Activated CD4-positive, alpha-beta T cell treated with anti-CD3 and anti-CD28 coated beads, Interleukin-10, Interleukin-2, amounts not matched to agents 100 ng/mL and 50 ng/mL, durations not matched to agents 16 hours and 8 hours (primary cell): ENCODE measurements around the gene MEOX1.

Experiments used
- DNase-seq: peaks from one replicate; pipeline ENCODE4 v3.0.0-alpha.2; 2020

MEOX1 gene

DNA sequence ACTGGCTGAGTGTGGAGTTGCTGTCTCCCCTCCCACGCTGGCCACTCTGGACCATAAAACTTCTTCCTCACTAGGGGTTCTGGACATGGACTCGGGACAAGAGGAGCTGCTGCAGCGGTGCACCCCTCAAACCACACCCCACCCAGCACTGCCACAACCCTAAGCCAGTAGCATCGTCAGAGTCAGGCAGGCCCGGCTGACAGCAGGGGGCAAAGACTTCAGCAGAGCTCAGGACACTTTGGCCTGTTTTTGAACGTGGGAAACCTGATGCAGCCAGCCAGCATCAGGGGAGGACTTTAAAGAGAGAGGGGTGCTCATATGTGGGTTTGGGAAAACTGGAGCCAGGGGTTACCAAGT is 9.6 kb downstream of the MEOX1 start:
- DNase-seq, result no peak

DNA sequence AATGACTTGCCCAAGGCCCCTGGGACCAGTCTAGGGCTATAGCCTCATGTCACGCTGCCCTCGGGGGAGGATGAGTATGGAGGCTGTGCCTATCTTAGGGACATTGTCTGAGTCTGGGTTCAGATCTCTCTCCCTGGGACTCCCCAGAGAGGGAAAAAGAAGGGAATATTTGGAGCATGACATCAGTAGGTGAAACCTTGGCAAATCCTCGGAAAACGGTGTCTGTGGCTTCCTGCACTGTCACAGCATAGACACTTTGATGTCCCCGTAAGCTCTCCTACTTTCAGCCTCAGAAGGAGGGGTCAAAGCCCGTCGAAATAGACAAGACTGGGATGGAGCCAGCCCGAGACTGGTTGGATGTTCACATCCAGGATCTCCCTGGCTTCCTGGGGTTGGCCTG is 11.3 kb downstream of the MEOX1 start:
- DNase-seq, result no peak

DNA sequence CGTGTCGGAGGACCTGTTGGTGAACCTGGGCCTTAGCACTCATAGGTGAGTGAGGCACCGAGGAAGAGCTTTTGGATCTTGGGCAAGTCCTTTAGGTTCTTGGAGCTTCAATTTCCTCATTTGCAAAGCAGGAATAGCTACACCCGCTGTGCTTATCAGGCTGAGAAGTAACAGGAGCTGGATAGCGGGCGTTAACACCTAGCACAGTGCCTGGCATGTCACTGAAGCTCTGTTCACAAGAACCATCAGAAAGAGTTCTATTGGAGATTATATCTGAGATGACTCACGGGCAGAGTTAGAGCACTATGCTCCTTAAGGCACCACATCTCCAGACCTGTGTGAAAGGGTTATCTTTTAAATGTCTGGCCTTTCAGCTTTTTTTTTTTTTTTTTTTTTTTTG is 12.8 kb downstream of the MEOX1 start:
- DNase-seq, result no peak

DNA sequence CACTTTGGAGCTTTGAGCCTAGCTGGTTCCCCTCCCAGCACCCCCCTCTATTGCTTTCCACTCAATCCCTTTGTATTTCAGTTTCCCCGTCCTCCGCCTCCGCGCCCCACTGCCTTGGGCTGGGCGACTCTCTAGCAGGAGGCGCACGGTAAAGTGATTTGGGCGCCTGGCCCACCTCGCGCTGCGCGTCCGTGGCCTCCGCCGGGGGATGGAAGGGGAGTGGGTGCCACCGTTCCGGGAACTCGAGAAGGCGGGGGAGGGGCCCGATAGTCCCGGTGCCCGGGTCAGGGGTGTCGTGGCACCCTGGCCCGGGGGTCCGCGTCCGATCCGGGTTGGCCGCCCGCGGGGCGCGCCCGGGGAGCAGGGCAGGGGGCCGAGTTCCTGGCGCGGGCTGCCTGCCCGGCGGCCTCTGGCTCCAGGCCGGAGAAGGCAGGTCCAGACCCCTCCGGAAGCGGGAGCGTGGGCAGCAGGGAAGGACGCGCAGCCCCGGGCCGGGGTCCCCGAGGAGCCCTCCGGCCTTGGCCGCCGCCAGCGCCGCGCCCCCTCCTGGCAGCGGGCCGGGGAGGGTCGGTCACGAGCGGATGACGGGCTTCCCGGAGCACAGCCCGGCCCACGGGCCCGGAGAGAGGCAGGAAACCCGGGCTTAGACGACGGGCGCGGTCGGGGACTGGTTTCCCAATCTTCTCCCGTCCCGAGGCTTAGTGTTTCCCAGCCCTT is 15.8 kb downstream of the MEOX1 start:
- no peak for DNase-seq

DNA sequence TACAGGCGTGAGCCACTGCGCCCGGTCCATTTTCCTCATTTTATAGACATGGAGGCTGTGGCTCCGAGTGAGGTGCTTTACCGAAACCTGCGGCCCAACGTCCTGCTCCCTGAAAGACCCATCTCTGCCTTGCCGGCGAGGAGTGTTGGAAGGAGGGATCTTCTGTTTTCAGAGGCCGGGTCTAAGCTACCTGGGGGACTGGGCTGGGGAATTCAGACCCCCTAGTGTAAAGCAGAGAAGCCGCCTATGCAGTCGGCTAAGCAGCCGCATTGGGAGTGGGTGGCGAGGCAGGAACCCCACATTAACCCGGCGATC is 16.3 kb downstream of the MEOX1 start:
- DNase-seq, result no peak

DNA sequence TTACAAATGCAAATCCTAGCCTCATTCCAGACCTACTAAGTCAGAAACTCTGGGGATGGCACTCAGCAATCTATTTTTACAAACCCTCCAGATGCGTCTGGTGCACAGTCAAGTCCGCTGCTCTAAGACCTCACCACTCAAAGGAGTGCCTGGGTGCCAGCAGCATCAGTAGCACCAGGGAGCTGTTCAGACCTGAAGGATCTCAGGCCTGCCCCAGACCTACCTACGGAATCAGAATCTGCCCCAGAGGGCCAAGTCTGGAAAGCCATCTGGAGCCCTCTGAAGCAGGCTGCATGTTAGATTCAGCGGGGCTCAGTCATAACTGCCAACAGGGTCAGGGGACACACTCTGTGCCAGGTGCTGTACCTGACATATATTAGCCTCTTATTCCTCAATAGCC is 17.6 kb downstream of the MEOX1 start:
- DNase-seq, result no peak

DNA sequence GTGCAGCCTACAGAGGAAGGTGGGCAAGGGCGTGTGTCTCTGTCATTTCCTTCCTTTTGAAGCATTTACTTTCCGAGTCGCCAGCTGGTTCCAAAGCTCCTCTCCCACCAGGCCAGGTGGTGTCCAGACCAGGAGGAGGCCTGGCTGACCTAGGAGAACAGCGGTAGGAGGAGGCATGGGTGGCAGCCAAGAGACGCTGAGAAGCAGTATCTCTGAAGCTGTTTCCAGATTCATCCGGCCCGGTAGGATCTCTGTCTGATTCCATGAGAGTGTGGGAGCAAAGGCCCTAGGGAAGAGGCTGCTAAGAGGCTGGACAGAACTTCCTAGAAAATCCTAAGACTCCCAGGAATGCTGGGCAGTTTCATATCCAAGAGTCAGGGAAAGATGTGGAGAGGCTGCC is 20.3 kb downstream of the MEOX1 start:
- no peak for DNase-seq

DNA sequence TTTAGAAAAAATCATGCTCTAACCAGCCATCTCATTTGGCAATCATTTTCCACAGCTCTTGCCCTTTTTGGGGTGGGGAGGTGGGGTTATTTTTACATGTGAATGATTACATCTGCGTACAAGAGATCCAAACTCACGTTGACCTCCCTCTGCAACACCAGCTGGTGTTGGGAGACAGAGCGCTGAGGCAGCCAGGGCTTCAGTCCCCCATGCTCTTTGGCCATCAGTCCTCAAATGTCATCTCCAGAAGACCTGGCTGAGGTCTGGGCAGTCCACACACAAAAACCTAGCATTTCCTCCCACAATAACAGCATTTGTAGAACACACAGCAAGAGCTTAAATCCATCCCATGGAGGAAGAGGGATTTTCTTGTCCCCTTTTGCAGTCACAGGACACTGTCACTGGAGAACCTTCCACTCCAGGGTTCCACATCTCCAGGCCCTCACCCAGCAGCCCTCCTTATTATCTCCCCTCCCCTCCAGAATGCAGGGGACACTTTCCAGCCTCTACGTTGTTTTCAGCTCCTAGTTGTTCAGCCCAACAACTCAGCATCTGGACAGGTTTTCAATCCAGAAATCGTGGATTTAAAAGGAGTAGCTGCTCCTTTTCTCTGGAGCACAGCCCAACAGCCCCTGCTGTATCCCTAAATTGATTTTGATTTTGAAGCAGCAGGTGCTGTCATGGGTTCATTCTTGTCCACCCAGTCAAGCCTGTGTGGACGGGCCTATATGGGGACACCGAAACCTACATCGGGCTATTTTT is 21.1 kb downstream of the MEOX1 start:
- DNase-seq, result no peak

DNA sequence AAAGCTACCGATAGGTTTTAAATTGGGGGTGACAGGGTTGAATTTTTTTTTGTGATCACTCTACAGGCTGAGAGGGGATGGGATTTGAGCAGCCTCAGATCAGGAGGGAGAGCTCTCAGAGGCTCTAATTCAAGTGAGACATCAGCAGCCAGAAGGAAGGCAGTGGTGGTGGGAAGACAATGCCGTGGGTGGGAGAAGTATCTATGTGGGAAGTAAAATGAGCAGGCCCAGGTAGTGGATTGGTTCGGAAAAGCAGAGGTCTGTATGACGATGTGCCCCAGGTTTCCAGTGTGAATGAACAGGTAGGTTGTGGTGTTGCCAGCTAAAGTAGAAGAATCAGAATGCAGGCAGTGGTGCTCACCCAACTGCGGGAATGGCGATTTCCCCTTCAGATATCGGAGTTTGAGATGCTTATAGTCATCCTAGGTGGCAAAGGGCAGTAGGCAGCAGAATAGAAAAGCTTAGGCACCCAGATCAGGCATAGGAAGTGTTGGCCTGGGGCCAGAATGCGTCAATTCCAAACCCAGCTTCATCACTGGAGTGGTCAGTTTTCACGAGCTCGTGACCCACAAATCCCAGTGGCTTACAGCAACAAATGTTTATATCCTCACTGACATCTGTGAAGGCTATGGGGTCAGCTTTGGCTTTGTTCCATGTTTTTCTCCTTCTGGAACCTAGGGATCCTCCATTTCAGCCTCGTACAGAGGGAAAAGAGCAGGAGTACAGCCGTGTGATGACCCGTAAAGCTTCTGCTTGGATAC is 24.0 kb downstream of the MEOX1 start:
- no peak for DNase-seq

DNA sequence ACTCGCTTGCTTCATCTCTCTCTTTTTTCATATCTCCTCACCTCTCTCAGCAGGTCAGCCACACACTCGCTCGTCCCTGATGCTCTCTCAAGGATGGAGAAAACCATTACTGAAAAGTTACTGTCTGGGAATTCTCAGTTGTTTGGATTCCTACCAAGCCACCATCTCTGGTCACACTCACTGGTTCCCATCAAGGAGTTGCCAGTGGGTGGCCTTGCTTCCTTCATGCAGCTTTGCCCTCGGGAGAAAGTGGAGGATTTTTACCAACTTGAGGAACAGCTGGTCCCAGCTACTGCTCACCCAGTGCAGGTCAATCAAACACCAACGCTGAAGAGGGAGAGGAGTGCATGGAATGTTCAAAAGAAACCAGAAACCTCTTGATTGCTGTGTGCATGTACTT is 25.3 kb downstream of the MEOX1 start:
- DNase-seq, result no peak

DNA sequence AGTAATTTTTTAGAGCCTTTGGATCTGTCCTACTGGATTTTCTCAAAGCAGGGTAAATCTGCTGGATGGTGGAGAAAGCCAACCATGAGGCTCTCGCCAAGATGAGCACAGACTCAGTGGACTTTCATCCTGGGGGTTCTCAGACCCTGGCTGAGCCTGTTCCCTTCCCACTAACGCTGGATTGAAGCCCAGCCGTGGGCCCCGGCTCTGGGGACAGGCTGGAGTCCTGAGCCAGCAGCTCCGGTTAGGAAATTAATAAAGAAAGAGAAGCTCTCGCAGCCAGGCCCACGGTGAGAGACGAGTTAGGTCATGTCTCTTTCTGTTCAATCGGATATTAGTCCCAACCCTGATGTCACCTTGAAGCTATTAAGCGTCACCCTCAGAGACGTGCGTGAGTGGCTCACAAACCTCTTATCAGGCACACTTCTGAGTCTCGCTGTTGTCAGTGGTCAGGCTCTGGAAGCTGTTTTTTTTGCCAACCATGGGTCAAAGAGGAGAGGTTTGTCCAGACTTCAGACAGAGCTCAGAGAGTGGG is 27.1 kb downstream of the MEOX1 start:
- DNase-seq, result no peak

DNA sequence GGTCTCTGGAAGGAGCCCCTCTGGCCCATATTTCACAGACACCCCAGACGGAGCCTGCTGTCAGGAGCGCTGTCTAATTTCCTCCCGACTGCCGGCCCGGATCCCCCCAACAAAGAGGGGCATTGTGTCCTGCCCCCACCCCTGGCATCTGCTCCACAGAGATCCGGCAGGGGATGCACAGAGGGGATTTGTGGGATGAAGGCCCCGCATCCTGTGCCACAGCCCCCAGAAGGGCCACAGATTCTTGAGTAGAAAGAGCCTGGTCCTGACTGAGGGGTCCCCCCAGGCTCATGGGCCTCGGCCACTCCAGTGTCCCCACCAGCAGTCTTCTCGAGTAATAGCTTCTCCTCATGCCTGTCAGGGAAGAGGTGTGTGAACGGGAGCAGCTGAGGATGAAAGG is 29.5 kb downstream of the MEOX1 start:
- no peak for DNase-seq

DNA sequence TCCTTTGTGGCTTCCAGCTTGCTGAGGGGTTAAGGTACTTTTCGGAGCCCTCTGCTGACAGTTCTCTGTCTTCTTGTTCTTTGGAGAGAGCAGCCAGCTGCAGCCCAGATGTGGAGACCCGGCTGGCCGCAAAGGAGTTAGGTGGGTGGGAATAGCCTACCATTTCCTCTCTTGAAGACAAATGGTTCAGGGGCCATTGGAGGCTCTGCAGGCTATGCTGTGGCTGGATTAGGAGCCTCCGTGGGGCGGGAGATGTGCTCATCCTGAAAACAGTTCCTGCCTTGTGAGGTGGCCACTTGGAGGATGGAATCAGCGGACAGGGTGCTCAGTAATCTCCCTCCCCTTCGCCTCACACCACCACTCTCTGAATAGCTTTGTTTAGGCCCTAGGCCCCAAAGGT is 30.3 kb downstream of the MEOX1 start:
- DNase-seq, result no peak

DNA sequence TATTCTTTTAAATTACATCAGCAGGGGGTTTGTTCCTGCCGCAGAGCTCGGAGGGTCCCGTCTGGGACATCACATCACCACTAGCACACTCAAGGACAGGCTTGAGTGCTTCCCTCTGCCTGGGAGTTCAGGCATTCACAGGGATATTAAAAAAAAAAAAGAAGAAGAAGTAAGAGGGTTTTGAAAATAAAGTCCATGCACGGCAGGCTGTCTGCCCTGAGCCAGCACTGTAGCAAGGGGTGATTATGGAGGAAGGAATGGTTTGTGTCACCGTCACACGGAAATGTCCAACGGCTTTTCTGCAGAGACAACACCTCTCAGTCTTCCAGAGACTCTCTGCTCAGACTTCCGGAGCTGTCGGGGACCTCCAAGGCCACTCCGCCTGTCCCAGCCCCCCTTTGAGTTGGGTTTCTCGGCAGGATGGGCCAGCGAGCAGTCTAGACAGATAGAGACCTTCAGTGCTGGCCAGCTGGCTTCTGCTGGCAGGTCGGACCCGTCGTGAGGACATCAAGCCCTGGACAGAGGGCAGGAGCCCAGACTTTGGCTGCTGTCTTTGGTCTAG is 33.6 kb downstream of the MEOX1 start:
- DNase-seq, result no peak

DNA sequence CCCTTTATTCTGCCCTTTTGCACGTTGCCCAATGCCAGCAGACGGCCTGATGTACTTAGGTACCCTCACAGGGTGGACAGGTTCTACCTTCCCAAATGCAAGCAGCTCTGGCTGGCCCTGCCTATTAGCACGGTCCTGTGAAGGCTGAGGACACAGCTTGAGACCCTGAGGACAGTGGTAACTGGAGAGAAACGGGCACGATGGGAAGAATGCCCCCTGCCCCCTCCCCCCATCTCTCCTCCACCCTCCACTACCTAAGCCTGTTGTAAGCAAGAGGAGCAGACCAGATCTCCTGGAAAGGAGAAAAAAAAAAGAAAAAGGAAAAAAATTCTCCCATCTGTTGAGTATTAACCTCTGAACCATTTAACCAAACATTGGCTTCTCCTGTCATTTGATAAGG is 34.1 kb downstream of the MEOX1 start:
- no peak for DNase-seq

DNA sequence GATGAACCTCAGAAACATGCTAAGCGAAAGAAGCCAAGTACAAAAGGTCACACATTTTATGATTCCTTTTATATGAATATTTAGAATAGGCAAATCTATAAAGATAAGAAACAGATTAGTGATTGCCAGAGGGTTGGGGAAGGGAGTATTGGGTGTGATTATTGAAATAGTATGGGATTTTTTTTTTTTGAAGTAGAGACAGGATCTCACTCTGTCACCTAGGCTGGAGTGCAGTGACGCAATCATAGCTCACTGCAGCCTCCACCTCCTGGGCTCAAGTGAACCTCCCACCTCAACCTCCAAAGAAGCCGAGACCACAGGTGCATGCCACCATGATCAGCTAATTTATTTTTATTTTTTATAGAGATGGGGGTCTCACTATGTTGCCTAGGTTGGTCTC is 35.7 kb downstream of the MEOX1 start:
- no peak for DNase-seq

DNA sequence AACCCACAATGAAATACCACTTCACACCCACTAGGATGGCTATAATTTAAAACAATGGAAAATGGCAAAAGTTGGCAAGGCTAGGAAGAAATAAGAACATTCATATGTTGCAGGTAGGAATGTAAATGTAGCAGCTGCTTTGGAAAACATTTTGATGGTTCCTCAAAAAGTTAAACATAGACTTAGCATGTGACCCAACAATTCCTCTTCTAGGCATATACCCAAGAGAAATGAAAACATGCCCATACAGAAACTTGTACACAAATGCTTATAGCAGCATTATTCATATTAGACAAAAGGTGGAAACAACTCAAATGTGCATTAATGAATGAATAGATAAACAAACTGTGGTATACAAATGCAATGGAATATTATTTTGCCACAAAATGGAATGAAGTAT is 36.1 kb downstream of the MEOX1 start:
- DNase-seq, result no peak

DNA sequence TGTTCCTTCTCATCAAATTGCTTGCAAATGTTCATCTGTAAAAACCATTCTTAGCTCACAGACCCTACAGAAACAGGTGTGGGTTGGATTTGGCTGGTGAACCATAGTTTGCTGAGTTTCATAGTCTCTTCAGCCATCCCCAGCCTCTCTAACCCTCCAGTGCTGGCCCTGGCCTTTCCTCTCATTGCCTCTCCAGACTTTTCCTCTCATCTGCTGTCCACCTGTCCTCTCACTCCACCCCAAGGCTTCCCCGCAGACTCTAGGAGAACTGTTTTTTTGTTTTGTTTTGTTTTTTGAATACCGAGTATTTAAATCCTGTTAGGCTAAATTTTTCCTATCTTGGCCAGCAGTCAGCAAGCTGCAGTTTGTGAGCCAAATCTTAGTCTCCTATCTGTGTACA is 41.1 kb downstream of the MEOX1 start:
- no peak for DNase-seq

DNA sequence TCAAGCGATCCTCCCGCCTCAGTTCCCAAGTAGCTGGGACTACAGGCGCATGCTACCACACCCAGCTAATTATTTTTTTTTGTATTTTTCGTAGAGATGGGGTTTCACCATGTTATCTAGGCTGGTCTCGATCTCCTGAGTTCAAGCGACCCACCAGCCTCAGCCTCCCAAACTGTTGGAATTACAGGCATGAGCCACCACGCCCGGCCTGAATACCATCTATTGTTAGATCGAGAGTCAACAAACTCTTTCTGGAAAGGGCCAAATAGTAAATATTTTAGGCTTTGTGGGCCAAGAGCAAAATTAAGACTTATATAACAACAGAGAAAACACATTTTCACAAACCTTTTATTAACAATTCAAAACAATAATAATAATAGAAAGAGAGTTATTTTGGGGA is 41.6 kb downstream of the MEOX1 start:
- no peak for DNase-seq

DNA sequence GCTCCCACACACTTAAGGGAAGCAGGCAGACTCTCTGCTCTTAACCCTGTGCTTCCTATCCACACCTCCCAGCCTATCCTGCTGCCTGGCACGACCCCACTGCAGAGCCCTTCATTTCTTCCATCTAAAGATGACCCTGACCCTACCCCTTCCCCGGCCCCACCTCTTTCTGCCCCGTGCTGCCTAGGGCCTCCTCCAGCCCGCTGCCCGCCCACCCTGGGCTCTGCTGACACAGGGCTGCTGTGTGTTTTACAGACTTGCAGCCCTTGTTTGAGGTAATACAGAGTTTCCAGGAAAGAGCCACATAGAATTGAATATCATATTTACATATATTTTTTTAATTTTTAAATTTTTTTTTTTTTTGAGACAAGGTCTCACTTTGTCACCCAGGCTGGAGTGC is 42.0 kb downstream of the MEOX1 start:
- no peak for DNase-seq

DNA sequence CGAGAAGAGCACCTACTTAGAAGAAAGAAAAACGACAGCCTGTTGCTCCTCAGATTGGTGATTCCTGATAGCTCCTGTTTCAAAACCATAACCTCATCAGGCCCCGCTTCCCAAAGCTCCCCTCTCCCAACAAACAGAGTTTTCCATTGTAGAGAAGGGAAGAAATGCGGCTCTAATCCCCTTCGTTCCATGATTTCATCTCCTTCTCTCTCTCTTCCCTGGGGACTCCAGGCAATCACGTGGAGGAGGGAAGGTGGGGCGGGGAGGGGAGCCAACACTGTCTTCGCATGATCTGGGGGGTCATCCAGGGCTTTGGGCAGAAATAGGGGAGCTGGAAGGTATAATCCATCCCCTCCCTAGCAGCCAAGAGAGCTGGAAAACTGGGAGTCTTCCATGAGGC is 43.4 kb downstream of the MEOX1 start:
- DNase-seq, result no peak

DNA sequence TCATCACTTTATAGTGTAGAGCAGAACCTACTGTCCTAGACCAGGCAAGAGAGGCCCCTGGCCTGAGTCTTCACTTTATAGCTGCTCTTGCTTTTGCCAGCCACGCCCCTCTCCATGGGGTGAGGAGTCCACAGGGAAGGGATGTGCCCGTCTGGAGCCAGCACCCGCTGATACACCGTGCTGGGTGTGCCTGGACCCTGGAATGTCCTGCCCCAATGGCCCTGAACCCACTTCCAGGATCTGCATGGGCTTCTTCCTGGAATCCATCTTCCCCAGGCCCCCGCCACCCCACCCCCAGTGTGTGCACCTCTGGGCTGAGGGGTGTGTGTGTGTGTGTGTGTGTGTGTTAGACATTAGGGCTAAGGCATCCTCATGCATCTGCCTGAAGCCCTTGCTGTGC is 44.9 kb downstream of the MEOX1 start:
- no peak for DNase-seq

DNA sequence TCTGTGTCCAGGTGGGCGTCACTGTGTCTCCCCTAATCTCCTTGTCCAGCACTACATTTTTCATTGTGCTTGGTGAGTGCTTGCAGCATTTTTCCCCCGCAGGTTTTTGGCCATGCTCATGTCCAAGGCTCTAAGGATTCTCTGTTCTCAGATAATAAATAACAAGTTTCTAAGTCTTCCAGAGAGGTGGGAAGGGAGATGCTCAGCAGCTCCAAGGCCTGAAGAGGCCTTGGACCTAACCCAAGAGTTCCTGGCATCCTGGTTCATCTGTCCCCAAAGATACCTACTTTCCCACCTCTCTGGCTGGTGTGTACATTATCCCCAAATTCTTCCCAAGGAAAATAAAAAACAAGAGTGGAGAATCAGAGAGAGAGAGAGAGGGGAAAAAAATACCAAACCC is 45.3 kb downstream of the MEOX1 start:
- DNase-seq, result no peak

DNA sequence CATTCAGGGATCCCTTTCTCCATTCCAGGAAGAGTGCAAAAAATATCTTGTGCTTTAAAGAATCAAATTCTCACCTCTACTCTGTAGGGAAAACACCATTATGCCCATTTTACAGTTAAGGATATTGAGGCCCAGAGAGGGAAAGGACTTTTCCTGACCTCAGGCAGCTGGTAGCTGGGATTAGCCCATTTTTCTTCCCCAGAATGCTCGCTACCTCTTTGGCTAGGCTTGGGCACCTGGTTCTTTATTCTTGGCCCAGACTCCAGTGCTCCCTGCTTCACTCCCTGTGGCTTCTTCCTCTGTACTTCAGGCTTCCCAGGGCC is 45.7 kb downstream of the MEOX1 start:
- no peak for DNase-seq
